Sciatic nerve (tissue), 2 donors: ENCODE data around the gene TEDC1. TPM values are rescaled to one million over a fixed set of nuclear protein-coding genes. Genes with fewer than 3 reads are reported as not detected.
"Not testable (repeated sequence)": the region's sequence is repeated elsewhere in the genome, so short reads cannot be mapped to it uniquely, and the experiment has no call there.

Experiments
- ATAC-seq: fragments of 200-7000 bp; cut with Tn5 transposase; one replicate; pipeline ENCODE4 v1.9.1; 2020; ENCODE audit warnings: mild to moderate bottlenecking, moderate library complexity
- DNase-seq: peaks from one replicate; pipeline ENCODE4 v3.0.0-alpha.2; 2020; ENCODE audit warnings: low spot score
- intact Hi-C: fragments of 100-400 bp; cut with DNase I; formaldehyde crosslinking; loops from one replicate; pipeline ENCODE4 v1.14.2; 2022
- total RNA-seq: library from RNA; stranded (reverse); fragmentation: NEBNext Ultra II Directional; extraction: Animal tissue kit (Norgen Biotek cat#: 25700); gene quantifications from one replicate; pipeline ENCODE4 v1.2.1, GENCODE V29; 2021
- donor health status: DM: no; HTN: no; CAD: no.
- donor health status: DM: no; HTN: no; CAD: no.

Gene TEDC1
- total RNA-seq, 1 donor from 2014 or later: 14.1 TPM

- DNase-seq, ATAC-seq, intact Hi-C loops: not testable (repeated sequence)
These were observed 55.4 kb downstream of the TEDC1 start for GRCh38 chr14:105546410-105546809.

DNA sequence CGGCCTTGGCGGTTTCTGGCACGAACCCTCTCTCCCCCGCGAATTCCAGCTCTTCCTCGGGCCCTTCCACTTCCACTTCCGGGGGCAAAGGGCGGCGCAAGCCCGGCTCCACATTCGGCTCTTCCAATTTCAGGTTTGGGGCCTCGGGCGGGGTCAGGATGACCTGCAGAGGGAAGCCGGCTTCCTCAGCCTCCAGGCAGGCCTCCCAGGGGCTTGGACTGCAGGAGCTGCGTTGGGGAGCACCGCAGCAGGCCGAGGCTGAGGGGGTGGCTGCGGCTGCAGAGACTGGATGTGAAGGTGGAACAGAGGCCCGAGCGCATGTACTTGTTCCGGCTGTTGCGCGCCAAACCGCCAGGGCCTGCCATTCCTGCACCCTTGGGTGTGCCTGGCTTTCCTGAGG, 56.0 kb downstream of the TEDC1 start:
- DNase-seq, ATAC-seq, intact Hi-C loops: not testable (repeated sequence)

- no peak for DNase-seq
- no peak for ATAC-seq
- intact Hi-C loops: no loop called here
These were observed 56.7 kb downstream of the TEDC1 start for GRCh38 chr14:105547741-105548169.

Other genes with a start within 250 kb of the TEDC1 start
- gene BTBD6, start 242.7 kb upstream of the TEDC1 start, total RNA-seq: 34.7 TPM
- gene BRF1, start 190.2 kb upstream of the TEDC1 start, total RNA-seq: 48.4 TPM
- gene PACS2, start 176.5 kb upstream of the TEDC1 start, total RNA-seq: 152 TPM
- gene TEX22, start 92.7 kb upstream of the TEDC1 start, total RNA-seq: 6.0 TPM
- 95.2 TPM for gene MTA1, start 71.4 kb upstream of the TEDC1 start, total RNA-seq
- gene CRIP2, start 16.4 kb upstream of the TEDC1 start, total RNA-seq: 172 TPM
- gene CRIP1, start 4.4 kb upstream of the TEDC1 start, total RNA-seq: 112 TPM
- 8.7 TPM for gene TMEM121, start 35.3 kb downstream of the TEDC1 start, total RNA-seq